HepG2 (cell line): ENCODE data around the gene PIP5K1A. TPM values are rescaled to one million over a fixed set of nuclear protein-coding genes. Genes with fewer than 3 reads are reported as not detected.

Experiments
- ELF3 ChIP-seq: IDR thresholded peaks from 2 replicates; pipeline ENCODE4 v1.6.1; 2016; ENCODE audit warnings: missing genetic modification reagents, missing compliant biosample characterization
- FOXO1 ChIP-seq: sonication (generic); formaldehyde crosslinking; IDR thresholded peaks from 2 replicates; pipeline ENCODE4 v1.4.0; 2020; ENCODE audit warnings: missing genetic modification reagents
- HMGXB3 ChIP-seq: sonication (generic); formaldehyde crosslinking; IDR thresholded peaks from 2 replicates; pipeline ENCODE4 v1.4.0; 2020; ENCODE audit warnings: missing genetic modification reagents, borderline replicate concordance
- IKZF1 ChIP-seq: fragments of 450-650 bp; IDR thresholded peaks from 2 replicates; pipeline ENCODE4 v1.7.1; 2016
- IRF2 ChIP-seq: IDR thresholded peaks from 2 replicates; pipeline ENCODE4 v1.6.1; 2018; ENCODE audit warnings: missing genetic modification reagents, missing compliant biosample characterization
- KDM5B ChIP-seq: sonication (generic); formaldehyde crosslinking; IDR thresholded peaks from 2 replicates; pipeline ENCODE4 v1.4.0; 2020; ENCODE audit warnings: missing genetic modification reagents, mild to moderate bottlenecking, borderline replicate concordance
- NCOA2 ChIP-seq: sonication (generic); formaldehyde crosslinking; IDR thresholded peaks from 2 replicates; pipeline ENCODE4 v1.8.0; 2022; ENCODE audit warnings: inconsistent platforms
- NR0B2 ChIP-seq: sonication (generic); formaldehyde crosslinking; IDR thresholded peaks from 2 replicates; pipeline ENCODE4 v1.4.0; 2020; ENCODE audit warnings: mild to moderate bottlenecking, missing genetic modification reagents
- SP4 ChIP-seq: sonication (generic); formaldehyde crosslinking; IDR thresholded peaks from 2 replicates; pipeline ENCODE4 v1.8.1; 2023; ENCODE audit warnings: mild to moderate bottlenecking, missing genetic modification reagents
- TEAD2 ChIP-seq: sonication (generic); formaldehyde crosslinking; IDR thresholded peaks from 2 replicates; pipeline ENCODE4 v1.9.0; 2021; ENCODE audit warnings: missing genetic modification reagents
- ZBTB10 ChIP-seq: sonication (generic); formaldehyde crosslinking; IDR thresholded peaks from 2 replicates; pipeline ENCODE4 v1.4.0; 2020; ENCODE audit warnings: missing genetic modification reagents, borderline replicate concordance
- ZNF251 ChIP-seq: sonication (generic); formaldehyde crosslinking; IDR thresholded peaks from 2 replicates; pipeline ENCODE4 v1.9.0; 2021; ENCODE audit warnings: mild to moderate bottlenecking, missing genetic modification reagents
- ZNF317 ChIP-seq: sonication (generic); formaldehyde crosslinking; IDR thresholded peaks from 2 replicates; pipeline ENCODE4 v1.5.0; 2020; ENCODE audit warnings: mild to moderate bottlenecking, missing genetic modification reagents
- ZNF607 ChIP-seq: sonication (generic); formaldehyde crosslinking; IDR thresholded peaks from 2 replicates; pipeline ENCODE4 v1.5.1; 2020; ENCODE audit warnings: missing genetic modification reagents, mild to moderate bottlenecking, borderline replicate concordance
- ZNF639 ChIP-seq: conservative IDR thresholded peaks from 2 replicates; pipeline ENCODE4 v1.6.1; 2018; ENCODE audit warnings: missing genetic modification reagents
- ZNF703 ChIP-seq: sonication (generic); formaldehyde crosslinking; IDR thresholded peaks from 2 replicates; pipeline ENCODE4 v1.5.1; 2020; ENCODE audit warnings: missing genetic modification reagents, mild to moderate bottlenecking, moderate library complexity, borderline replicate concordance
- polyA plus RNA-seq, 8 experiments: library from polyadenylated mRNA; depleted of rRNA in 3 of 8; stranded (reverse) in 7 of 8; unstranded in 1 of 8; fragments of >200 nt; fragmentation: Illumina TruSeq in 4 of 8; extraction: Trizol in 4 of 8; gene quantifications; 2 replicates each; pipeline versions ENCODE4 v1.2.1 to v1.2.3, GENCODE V29; 2011 to 2016; ENCODE audit warnings: low read depth in 4 of 8, missing spikeins in 1 of 8, mixed read lengths in 1 of 8; ENCODE audit not compliant: insufficient read depth in 1 of 8
- total RNA-seq, 5 experiments: library from RNA; depleted of rRNA; stranded (reverse); fragments of >200 nt; fragmentation: Illumina TruSeq; extraction: Trizol; gene quantifications; 2 replicates each; pipeline ENCODE4 v1.2.3, GENCODE V29; 2016; ENCODE audit warnings: low read depth in 1 of 5

PIP5K1A gene
- total and polyA plus RNA-seq, 2 of the 13 experiments (the other 11 are each of a cell fraction or from before 2014, with no cell fraction given), result 45.3 to 65.1 TPM

- TF ChIP-seq NR0B2 (CRISPR knock-in tag) (0 out of 2 replicates have a peak, but pooled peaks have one; percentile 40), FOXO1 (0 out of 2 replicates have a peak, but pooled peaks have one; percentile 52), SP4 (CRISPR knock-in tag) (peak; percentile 77; the same call in 1 of the 2 replicates), ZNF639 (CRISPR knock-in tag) (peak; percentile 94), NCOA2 (peak; percentile 69), ZNF251 (CRISPR knock-in tag) (no peak), ZNF317 (0 out of 2 replicates have a peak, but pooled peaks have one; percentile 15), ZNF607 (CRISPR knock-in tag) (peak; percentile 58; the same call in 1 of the 2 replicates), IKZF1 (no peak), HMGXB3 (CRISPR knock-in tag) (peak; percentile 88), IRF2 (CRISPR knock-in tag) (peak; percentile 93), TEAD2 (CRISPR knock-in tag) (no peak), KDM5B (peak; percentile 83; the same call in 1 of the 2 replicates), ZNF703 (no peak), ELF3 (CRISPR knock-in tag) (peak; percentile 79), ZBTB10 (peak; percentile 44; the same call in 1 of the 2 replicates)
Measured at GRCh38 chr1:151189637-151190445, 8.5 kb upstream of the PIP5K1A start, which contains the start of gene VPS72 (continued).
